GM18868 (cell line): ENCODE results near the gene NFXL1.

Source experiments
- ATAC-seq: cut with Tn5 transposase; IDR thresholded peaks from one replicate; pipeline ENCODE4 v1.9.1; 2021; ENCODE audit warnings: mild to moderate bottlenecking, moderate library complexity; ENCODE audit not compliant: unreplicated experiment

The NFXL1 gene

DNA sequence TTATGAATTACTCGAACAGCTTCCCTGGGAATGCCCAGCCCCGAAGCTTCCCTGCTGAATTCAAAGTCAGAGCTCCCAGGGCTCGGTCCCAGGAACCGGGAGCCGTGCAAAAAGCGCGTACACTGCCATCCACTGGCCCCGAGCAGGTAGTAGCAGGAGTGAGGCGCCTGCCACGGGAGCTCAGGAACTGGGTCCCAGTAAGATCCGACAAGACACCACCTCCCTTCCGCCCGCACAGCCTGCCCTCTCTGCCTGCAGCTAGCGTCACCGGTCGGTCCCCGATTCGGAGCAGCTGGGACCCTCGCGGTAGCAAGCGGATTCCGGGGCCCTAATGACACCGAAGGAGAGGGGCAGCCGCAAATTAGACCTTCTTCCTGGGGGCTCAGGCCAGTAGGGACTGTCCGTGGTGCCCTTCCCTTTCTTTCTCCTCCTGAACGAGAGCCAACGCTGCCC, 77.7 kb downstream of the NFXL1 start:
- ATAC-seq, result peak; percentile 58

DNA sequence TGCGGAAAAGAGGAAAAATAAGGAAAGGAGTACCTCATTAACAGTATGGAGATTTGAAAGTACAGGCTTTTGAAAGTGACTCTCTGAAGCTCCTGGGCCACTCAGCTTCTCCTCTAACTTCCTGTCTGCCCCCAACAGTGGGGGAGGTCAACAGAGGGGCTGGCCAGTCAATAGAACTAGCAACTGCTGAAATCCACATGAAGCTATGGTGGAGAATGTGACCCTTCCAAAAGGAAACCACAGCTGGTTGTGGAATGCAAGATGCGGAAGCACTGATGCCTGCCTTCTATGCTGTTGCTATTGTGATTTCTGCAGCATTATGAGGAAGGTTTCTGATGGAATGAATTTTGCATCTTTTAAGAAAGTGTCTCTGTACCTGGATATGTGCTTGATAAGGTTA, 78.9 kb downstream of the NFXL1 start:
- ATAC-seq, result no peak

DNA sequence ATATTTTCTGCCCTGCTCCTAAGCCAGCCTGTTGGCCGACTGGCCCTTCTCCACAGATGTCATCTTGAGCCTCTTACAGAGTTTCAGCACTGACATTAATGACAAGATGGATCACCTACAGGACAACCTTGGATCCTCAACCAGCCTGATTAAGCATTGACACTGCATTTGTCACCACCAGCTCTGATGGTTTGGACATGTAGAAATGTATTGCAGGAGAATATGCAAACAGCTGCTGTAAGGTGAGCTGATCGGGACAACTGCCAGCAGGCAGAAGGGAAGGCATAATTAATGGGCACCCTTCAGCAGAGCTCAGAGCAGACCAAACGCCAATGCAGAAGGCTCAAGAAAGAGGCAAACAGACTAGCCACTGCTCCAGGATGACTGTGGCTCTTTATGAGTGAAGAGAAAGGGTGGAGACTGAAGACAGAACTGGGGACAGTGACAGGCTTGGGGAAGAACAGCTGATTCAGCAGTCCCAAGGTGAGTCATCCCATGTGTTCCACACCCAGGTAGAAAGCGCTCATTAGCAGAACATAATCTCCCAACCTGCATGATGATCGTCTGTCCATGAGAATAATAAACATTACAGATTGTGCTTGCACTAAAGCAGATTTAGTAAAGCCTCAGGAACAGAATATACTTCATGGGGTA, 83.2 kb downstream of the NFXL1 start:
- ATAC-seq, result no peak

DNA sequence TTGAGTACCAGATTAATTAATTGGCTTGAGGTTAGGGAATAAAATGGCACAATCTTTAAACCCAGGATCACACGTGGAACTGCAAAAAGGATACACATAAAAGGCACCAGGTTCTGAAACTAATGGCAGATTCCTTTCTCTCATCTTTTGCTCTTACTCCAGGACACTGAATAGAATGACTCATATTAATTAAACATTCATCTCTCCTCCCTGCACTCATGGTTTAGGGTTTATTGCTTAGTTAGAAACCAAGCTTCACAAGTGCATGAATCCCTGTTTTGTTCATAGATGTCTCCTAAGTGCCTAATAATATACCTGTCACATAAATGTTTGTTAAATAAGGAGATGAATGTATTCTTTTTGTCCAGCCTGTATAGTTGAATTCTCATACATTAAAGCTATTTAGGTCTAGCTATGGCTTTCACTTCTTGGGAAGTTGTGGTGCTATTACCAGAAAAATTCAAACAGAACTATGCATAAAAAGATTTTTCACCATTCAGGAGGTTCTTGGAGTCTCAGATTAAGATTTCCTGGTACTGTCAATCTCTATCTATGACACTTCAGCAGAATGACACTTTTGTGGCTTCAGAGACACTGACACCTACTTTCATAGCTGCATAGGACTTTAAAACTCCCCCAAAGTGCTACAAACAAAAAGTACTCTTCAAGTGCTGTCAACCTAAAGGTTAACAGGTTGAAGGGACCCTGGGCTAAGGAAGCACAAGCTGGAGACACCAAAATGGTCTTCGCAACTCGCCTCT, 83.9 kb downstream of the NFXL1 start:
- no peak for ATAC-seq

DNA sequence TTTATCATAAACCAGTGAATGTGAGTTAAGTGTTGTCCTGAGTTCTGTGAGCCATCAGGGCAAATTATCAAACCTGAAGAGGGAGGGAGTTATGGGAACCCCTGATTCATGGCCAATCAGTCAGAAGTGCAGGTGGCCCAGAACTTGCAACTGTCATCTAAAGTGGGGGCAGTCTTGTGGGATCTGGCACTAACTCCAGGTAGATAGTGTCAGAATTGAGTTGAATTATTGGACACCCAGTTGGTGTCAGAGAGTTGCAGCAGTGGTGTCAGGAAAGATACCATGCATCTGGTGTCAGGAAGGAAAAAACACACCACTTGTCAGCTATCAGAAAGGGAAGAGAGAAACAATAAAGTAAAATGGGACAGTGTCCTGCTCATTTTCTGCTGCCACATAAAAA, 84.9 kb downstream of the NFXL1 start:
- no peak for ATAC-seq

DNA sequence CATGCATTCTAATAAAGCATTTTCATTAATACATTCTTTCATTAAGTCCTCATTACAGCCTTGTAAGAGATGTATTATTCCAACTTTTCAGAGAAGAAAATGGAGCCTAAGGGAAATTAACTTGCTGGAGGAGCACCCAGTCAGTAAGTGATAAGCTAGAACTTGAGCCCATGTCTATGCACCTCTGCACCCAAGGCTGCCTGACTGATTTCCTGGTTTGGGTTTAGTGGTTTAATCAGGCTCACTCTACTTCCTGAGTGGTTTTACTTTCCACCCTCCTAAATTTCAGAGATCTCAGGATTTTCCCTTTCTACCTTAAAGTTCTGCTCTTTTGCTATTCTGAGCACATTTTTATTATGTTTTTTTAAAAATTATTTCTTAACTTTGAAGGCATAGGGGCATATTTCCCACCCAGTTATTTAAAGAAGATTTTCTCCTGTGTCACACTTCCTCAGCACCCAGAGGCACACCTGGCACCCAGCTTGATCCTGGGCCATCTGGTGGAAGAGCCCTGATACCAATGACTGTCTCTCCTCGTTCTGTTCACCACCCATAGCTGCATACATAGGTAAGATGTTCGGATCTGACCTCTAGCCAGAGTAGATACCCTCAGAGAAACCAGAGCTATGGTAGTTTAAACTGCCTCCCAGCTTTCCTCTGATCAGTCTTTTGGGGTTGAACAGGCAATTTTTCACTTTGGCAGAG, 86.9 kb downstream of the NFXL1 start:
- no peak for ATAC-seq

DNA sequence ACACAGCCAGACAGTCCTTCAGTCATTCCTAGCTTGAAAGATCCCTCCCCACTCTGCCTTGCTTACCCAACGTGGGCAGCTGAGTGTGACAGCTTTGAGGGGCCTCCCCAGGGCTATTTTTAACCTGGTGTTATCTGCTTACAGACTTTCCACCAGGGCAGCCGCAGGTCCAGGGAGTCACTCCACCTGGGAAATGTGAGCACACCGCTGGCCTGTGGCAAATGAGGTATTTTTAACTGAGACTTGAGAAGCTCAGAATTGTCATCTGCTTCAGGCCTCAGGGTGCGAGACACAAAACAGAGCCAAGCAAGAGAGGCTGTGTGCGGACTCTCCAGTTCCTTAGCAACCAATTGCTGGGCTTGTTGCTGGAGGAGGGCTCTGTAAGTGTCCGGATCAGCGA, 89.5 kb downstream of the NFXL1 start:
- ATAC-seq, result peak; percentile 81

DNA sequence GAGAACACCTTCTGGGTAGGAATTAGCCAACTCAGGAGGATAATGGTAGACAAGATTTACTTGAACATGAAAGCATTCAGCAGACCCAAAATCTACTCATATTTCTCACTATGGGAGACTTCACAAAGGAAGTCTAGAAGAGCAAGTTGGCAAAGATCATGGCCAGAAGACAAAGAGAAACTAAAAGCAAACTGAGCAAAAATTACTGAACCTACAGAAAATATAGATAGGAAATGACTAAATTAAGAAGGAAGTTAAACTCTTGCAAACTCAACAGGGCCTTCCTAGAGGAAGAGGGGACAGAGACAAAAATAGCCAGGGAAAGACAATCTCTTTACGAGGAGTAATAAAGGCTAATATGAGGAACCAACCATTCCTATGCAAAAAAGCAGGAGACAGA, 95.2 kb downstream of the NFXL1 start:
- ATAC-seq, result no peak

DNA sequence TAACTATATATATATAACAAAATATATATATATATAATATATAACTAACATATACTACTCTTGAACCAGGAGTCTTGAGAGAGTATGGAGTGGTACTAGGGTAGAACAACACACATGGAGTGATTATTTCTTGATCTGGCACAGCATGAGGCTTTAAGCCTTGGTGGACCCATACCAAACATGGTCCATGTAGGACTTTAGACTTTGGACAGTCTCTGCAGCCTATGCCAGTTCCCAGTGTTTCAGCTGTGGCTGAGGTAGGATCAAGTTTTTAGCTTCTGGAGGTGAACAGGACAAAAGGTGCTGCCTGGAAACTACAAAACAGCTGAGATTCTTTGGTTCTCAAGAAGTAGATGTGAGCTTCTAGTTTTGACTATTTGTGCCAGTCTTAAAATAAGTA, 97.1 kb downstream of the NFXL1 start:
- ATAC-seq, result no peak

DNA sequence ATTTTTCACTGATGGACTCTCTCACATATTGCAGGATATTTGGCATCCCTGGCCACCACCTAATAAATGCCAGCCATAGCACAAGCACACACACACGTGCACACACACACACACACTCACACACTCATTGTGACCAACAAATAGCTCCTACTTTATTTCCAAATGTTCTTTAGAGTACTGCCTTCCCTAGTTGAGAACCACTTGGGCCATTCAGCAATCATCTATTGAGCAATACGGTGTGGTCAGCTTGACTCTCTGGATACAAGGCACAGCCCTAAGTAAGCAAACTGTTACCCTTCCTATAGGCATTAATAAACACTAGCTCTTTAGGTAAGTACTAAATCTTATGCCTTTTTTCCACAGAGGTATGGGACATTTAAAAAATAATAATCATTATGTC, 97.6 kb downstream of the NFXL1 start:
- ATAC-seq, result no peak

DNA sequence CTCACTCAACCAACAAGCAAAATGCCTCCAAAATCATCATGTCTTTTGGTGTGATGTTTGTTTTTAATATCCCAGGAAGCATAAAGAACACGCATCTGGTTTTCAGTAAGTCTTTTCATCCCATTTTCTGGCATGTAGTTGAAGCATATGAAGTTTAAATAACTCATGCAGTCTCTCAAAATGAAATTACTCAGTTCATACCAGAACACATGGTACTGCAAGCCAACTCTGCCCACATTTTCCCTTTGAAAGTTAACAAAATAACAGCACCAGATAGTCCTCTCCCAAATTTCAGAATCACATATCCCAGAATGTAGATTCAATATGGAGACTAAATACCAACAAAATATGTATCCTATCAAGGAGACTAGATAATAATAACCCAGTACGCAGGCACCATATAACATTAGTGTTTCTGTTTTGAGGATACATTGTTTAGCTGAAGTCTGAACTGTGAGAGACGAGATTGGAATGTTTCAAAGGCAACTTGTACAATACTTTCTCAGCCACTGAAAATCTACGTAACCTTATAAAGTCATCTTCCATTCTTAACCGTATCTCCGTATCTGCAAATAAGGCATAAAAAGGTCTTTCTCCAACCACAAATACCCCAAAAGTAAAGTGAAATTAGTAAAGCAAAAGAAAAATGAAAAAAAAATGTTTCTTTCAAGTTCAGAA, 99.6 kb downstream of the NFXL1 start:
- no peak for ATAC-seq

DNA sequence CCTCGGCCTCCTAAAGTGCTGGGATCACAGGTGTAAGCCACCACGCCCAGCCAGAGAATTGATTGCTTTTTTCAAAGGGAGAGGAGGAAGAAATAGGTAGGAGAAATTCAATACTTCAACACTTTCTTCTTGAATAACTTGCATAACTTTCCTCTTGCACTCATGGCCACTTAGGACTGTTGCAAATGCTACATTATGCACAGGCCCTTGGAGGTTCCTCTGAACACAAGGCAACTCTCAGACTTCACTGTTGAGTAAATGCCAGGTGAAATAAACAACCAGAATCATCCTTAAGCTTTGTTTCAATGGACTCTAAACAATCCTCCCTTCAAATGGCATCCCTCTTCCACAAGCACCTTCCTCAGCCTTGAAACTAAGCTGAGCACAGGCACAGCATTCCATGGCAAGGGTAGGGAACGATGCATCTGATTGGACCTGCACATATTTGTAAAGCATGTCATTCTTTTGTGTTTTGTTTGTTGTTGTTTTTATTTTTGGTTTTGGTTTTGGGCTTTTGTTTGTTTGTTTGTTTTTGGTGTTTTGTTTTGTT, 104.7 kb downstream of the NFXL1 start:
- no peak for ATAC-seq

DNA sequence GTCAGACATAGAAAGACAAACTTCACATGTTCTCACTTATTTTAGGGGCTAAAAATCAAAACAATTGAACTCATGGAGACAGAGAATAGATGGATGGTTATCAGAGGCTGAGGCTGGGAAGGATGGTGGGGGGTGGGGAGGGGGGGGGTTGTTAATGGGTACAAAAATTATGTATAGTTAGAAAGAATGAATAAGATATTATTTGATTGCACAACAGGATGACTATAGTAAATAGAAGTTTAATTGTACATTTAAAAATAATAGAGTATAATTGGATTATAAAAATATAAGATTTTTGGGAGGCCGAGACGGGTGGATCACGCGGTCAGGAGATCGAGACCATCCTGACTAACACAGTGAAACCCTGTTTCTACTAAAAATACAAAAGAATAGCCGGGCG, 109.8 kb downstream of the NFXL1 start:
- ATAC-seq, result no peak

DNA sequence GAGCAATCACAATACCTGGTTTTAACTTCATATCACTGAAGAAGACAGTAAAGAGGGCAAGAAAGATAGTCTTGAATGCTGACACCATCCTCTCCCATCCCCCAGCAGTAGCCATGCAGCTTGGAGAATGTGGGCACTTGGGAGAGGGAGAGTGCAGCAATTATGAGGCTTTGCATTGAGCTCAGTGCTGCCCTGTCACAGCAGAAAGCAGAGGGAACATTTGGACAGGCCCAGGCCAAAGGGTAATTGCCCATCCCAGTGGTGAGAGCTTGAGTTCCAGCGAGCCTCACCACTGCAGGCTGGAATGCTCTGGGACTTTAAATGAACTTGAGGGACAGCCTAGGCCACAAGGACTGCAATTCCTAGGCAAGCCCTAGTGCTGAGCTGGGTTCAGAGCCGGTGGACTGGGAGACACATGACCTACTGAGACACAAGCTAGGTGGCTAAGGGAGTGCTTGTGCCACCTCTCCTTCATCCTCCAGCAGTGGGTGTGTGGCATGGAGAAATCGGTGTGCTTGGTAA, 112.8 kb downstream of the NFXL1 start:
- ATAC-seq, result no peak

DNA sequence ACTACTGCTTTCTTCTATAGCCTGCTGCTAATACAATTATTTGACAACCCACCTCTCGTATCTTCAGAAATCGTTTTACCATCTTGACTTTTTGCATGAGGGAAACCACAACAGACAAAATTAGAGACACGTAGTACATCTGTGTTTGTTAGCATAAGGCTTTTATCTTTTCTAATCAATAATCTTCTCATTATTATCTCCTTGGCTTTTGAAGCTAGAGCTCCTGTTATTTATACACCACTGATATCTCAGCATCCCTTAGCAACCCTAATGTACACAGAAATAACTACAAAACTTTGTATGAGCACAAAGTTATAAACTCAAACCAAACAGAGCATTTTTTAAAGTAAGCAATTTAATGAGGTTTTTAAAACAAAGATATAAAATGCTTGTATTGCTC, 116.2 kb downstream of the NFXL1 start:
- ATAC-seq, result no peak
